K562 (cell line): ENCODE results near the gene NBEA.

Experiments used
- ARID4B ChIP-seq: sonication (generic); formaldehyde crosslinking; IDR thresholded peaks from 2 replicates; pipeline ENCODE4 v1.8.0; 2022; ENCODE audit warnings: mild to moderate bottlenecking, missing genetic modification reagents
- JUN ChIP-seq, 2 experiments: sonication (generic) in 1 of 2; formaldehyde crosslinking in 1 of 2; IDR thresholded peaks; 2 replicates each; pipeline versions ENCODE4 v1.6.1 to v1.8.0; 2012 to 2022; ENCODE audit warnings: borderline replicate concordance in 2 of 2, mild to moderate bottlenecking in 2 of 2, improper control_type of control experiment in 1 of 2, low read depth in 1 of 2, low read length in 1 of 2, missing genetic modification reagents in 1 of 2
- KLF10 ChIP-seq: fragments of 250-450 bp; sonication (Bioruptor Pico); IDR thresholded peaks from 2 replicates; pipeline ENCODE4 v1.6.1; 2021; ENCODE audit warnings: matching md5 sums
- MXI1 ChIP-seq: IDR thresholded peaks from 2 replicates; pipeline ENCODE4 v1.6.1; 2011; ENCODE audit warnings: low read depth, mild to moderate bottlenecking, improper control_type of control experiment, low read length
- TEAD2 ChIP-seq: fragments of 450-650 bp; IDR thresholded peaks from 2 replicates; pipeline ENCODE4 v1.6.1; 2016; ENCODE audit warnings: missing genetic modification characterization, control low read depth, missing compliant biosample characterization
- USF2 ChIP-seq: sonication (generic); formaldehyde crosslinking; IDR thresholded peaks from 2 replicates; pipeline ENCODE4 v1.5.0; 2020; ENCODE audit warnings: missing genetic modification reagents
- TF ChIP-seq, protein P1 (sequence below), 3 experiments: IDR thresholded peaks in 2 of 3; conservative IDR thresholded peaks in 1 of 3; 2 replicates each; pipeline ENCODE4 v1.5.1; 2011 to 2012; ENCODE audit warnings: low read length in 3 of 3, mild to moderate bottlenecking in 3 of 3, control low read depth in 2 of 3, improper control_type of control experiment in 1 of 3, inconsistent platforms in 1 of 3, low read depth in 1 of 3, mixed read lengths in 1 of 3, moderate library complexity in 1 of 3; ENCODE audit not compliant: insufficient read depth in 2 of 3
- TF ChIP-seq, protein P2 (sequence below): fragments of 200-600 bp; sonication (generic); IDR thresholded peaks from one replicate; pipeline ENCODE4 v1.6.1; 2012; ENCODE audit warnings: mild to moderate bottlenecking, low read depth, low read length, inconsistent platforms

- no peak for TF ChIP-seq USF2 (CRISPR knock-in tag)
- TF ChIP-seq, protein P1, sequence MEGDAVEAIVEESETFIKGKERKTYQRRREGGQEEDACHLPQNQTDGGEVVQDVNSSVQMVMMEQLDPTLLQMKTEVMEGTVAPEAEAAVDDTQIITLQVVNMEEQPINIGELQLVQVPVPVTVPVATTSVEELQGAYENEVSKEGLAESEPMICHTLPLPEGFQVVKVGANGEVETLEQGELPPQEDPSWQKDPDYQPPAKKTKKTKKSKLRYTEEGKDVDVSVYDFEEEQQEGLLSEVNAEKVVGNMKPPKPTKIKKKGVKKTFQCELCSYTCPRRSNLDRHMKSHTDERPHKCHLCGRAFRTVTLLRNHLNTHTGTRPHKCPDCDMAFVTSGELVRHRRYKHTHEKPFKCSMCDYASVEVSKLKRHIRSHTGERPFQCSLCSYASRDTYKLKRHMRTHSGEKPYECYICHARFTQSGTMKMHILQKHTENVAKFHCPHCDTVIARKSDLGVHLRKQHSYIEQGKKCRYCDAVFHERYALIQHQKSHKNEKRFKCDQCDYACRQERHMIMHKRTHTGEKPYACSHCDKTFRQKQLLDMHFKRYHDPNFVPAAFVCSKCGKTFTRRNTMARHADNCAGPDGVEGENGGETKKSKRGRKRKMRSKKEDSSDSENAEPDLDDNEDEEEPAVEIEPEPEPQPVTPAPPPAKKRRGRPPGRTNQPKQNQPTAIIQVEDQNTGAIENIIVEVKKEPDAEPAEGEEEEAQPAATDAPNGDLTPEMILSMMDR (IDR thresholded peaks at IDR 0.05 in 2 of 3, conservative IDR thresholded peaks at IDR 0.05 in 1 of 3; ENCODE audit: insufficient read depth in 2 of 3, low read depth in 1 of 3, low read length in 3 of 3): no peak
- TF ChIP-seq ARID4B (CRISPR knock-in tag): no peak
- no peak for TF ChIP-seq JUN (IDR thresholded peaks at IDR 0.05; ENCODE audit: borderline replicate concordance, low read depth, low read length)
- TF ChIP-seq JUN (CRISPR knock-in tag; IDR thresholded peaks at IDR 0.05; ENCODE audit: borderline replicate concordance): no peak
- no peak for TF ChIP-seq TEAD2 (tag)
- TF ChIP-seq MXI1: no peak
- TF ChIP-seq KLF10 (CRISPR knock-in tag): no peak
- TF ChIP-seq, protein P2, sequence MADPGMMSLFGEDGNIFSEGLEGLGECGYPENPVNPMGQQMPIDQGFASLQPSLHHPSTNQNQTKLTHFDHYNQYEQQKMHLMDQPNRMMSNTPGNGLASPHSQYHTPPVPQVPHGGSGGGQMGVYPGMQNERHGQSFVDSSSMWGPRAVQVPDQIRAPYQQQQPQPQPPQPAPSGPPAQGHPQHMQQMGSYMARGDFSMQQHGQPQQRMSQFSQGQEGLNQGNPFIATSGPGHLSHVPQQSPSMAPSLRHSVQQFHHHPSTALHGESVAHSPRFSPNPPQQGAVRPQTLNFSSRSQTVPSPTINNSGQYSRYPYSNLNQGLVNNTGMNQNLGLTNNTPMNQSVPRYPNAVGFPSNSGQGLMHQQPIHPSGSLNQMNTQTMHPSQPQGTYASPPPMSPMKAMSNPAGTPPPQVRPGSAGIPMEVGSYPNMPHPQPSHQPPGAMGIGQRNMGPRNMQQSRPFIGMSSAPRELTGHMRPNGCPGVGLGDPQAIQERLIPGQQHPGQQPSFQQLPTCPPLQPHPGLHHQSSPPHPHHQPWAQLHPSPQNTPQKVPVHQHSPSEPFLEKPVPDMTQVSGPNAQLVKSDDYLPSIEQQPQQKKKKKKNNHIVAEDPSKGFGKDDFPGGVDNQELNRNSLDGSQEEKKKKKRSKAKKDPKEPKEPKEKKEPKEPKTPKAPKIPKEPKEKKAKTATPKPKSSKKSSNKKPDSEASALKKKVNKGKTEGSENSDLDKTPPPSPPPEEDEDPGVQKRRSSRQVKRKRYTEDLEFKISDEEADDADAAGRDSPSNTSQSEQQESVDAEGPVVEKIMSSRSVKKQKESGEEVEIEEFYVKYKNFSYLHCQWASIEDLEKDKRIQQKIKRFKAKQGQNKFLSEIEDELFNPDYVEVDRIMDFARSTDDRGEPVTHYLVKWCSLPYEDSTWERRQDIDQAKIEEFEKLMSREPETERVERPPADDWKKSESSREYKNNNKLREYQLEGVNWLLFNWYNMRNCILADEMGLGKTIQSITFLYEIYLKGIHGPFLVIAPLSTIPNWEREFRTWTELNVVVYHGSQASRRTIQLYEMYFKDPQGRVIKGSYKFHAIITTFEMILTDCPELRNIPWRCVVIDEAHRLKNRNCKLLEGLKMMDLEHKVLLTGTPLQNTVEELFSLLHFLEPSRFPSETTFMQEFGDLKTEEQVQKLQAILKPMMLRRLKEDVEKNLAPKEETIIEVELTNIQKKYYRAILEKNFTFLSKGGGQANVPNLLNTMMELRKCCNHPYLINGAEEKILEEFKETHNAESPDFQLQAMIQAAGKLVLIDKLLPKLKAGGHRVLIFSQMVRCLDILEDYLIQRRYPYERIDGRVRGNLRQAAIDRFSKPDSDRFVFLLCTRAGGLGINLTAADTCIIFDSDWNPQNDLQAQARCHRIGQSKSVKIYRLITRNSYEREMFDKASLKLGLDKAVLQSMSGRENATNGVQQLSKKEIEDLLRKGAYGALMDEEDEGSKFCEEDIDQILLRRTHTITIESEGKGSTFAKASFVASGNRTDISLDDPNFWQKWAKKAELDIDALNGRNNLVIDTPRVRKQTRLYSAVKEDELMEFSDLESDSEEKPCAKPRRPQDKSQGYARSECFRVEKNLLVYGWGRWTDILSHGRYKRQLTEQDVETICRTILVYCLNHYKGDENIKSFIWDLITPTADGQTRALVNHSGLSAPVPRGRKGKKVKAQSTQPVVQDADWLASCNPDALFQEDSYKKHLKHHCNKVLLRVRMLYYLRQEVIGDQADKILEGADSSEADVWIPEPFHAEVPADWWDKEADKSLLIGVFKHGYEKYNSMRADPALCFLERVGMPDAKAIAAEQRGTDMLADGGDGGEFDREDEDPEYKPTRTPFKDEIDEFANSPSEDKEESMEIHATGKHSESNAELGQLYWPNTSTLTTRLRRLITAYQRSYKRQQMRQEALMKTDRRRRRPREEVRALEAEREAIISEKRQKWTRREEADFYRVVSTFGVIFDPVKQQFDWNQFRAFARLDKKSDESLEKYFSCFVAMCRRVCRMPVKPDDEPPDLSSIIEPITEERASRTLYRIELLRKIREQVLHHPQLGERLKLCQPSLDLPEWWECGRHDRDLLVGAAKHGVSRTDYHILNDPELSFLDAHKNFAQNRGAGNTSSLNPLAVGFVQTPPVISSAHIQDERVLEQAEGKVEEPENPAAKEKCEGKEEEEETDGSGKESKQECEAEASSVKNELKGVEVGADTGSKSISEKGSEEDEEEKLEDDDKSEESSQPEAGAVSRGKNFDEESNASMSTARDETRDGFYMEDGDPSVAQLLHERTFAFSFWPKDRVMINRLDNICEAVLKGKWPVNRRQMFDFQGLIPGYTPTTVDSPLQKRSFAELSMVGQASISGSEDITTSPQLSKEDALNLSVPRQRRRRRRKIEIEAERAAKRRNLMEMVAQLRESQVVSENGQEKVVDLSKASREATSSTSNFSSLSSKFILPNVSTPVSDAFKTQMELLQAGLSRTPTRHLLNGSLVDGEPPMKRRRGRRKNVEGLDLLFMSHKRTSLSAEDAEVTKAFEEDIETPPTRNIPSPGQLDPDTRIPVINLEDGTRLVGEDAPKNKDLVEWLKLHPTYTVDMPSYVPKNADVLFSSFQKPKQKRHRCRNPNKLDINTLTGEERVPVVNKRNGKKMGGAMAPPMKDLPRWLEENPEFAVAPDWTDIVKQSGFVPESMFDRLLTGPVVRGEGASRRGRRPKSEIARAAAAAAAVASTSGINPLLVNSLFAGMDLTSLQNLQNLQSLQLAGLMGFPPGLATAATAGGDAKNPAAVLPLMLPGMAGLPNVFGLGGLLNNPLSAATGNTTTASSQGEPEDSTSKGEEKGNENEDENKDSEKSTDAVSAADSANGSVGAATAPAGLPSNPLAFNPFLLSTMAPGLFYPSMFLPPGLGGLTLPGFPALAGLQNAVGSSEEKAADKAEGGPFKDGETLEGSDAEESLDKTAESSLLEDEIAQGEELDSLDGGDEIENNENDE: no peak
Observed at GRCh38 chr13:34988330-34988791, 46.3 kb downstream of the NBEA start.
